ENCODE results near the gene COMMD2.
A peak's percentile ranks its signal among the peaks of the same experiment; 100 is the strongest.

The COMMD2 gene

GRCh38 chr3:149763565-149764195, 11.4 kb upstream of the COMMD2 start:
- peak; percentile 72 for DNase-seq

GRCh38 chr3:149753717-149754116, 1.4 kb upstream of the COMMD2 start:
- DNase-seq: no peak

- no peak for DNase-seq
These were observed 473 bp upstream of the COMMD2 start for GRCh38 chr3:149752788-149753136.

- DNase-seq: peak; percentile 35
These were observed 738 bp downstream of the COMMD2 start for GRCh38 chr3:149751551-149751950.

- no peak for DNase-seq
These were observed 7.7 kb downstream of the COMMD2 start for GRCh38 chr3:149744606-149745005.

GRCh38 chr3:149744151-149744550, 8.1 kb downstream of the COMMD2 start:
- DNase-seq: no peak

- DNase-seq: no peak
These were observed 12.9 kb downstream of the COMMD2 start for GRCh38 chr3:149739396-149739795.

- no peak for DNase-seq
These were observed 13.4 kb downstream of the COMMD2 start for GRCh38 chr3:149738876-149739275.

GRCh38 chr3:149736953-149737205, 15.4 kb downstream of the COMMD2 start:
- no peak for DNase-seq

GRCh38 chr3:149736175-149736952, 15.9 kb downstream of the COMMD2 start:
- no peak for DNase-seq

GRCh38 chr3:149732234-149732633, 20.1 kb downstream of the COMMD2 start:
- no peak for DNase-seq

GRCh38 chr3:149727656-149728055, 24.6 kb downstream of the COMMD2 start:
- DNase-seq: peak; percentile 52

- DNase-seq: no peak
These were observed 25.4 kb downstream of the COMMD2 start for GRCh38 chr3:149726716-149727407.

- DNase-seq: no peak
These were observed 28.5 kb downstream of the COMMD2 start for GRCh38 chr3:149723781-149724180.

GRCh38 chr3:149720918-149721317, 31.4 kb downstream of the COMMD2 start:
- no peak for DNase-seq

GRCh38 chr3:149717391-149718056, 34.8 kb downstream of the COMMD2 start:
- DNase-seq: peak; percentile 65

GRCh38 chr3:149716984-149717383, 35.3 kb downstream of the COMMD2 start:
- no peak for DNase-seq

GRCh38 chr3:149715247-149715646, 37.0 kb downstream of the COMMD2 start:
- no peak for DNase-seq

GRCh38 chr3:149713730-149714654, 38.3 kb downstream of the COMMD2 start:
- no peak for DNase-seq

GRCh38 chr3:149706905-149707304, 45.4 kb downstream of the COMMD2 start:
- DNase-seq: no peak

GRCh38 chr3:149705416-149705815, 46.9 kb downstream of the COMMD2 start:
- DNase-seq: no peak

- DNase-seq: no peak
These were observed 48.8 kb downstream of the COMMD2 start for GRCh38 chr3:149703466-149703865.
